Left lung (tissue), 10 donors: ENCODE measurements around the gene GPD1. TPM values are rescaled to one million over a fixed set of nuclear protein-coding genes. Genes with fewer than 3 reads are reported as not detected.

Experiments used
- ATAC-seq: fragments of 200-7000 bp; cut with Tn5 transposase; one replicate; pipeline ENCODE4 v1.9.1; 2020; ENCODE audit warnings: moderate library complexity
- DNase-seq, 4 donors: peaks; one replicate each; pipeline ENCODE4 v3.0.0-alpha.2; 2013 to 2020
- H3K27ac ChIP-seq, 2 donors: fragments of 200-600 bp; sonication (generic) in 1 of 2; one replicate each; pipeline versions ENCODE4 v1.5.0 to v1.8.0; 2020 to 2021
- H3K27me3 ChIP-seq, 2 donors: fragments of 200-600 bp; sonication (generic) in 1 of 2; one replicate each; pipeline versions ENCODE4 v1.5.0 to v1.8.0; 2020 to 2021
- H3K36me3 ChIP-seq, 2 donors: fragments of 200-600 bp; sonication (generic) in 1 of 2; one replicate each; pipeline versions ENCODE4 v1.5.0 to v1.8.0; 2020 to 2021
- H3K4me1 ChIP-seq, 2 donors: fragments of 200-600 bp; one replicate each; pipeline ENCODE4 v1.8.0; 2021
- H3K4me3 ChIP-seq, 2 donors: fragments of 200-600 bp; sonication (generic) in 1 of 2; one replicate each; pipeline versions ENCODE4 v1.5.0 to v1.8.0; 2020 to 2021; ENCODE audit warnings: mild to moderate bottlenecking in 1 of 2
- H3K9me3 ChIP-seq, 2 donors: fragments of 200-600 bp; sonication (generic) in 1 of 2; one replicate each; pipeline versions ENCODE4 v1.5.0 to v1.8.0; 2020 to 2021
- CTCF ChIP-seq, 2 donors: fragments of 200-600 bp; sonication (generic) in 1 of 2; IDR thresholded peaks; one replicate each; pipeline versions ENCODE4 v1.5.0 to v1.8.0; 2021; ENCODE audit warnings: antibody characterized with exemption in 2 of 2
- intact Hi-C, 2 donors: fragments of 100-400 bp; cut with DNase I; formaldehyde crosslinking; loops; one replicate each; pipeline versions ENCODE4 v1.11.2 to v1.14.2; 2022
- polyA plus RNA-seq, 6 donors: library from polyadenylated mRNA; unstranded; fragments of 120-200 nt; gene quantifications; one replicate each; pipeline ENCODE4 v1.2.1, GENCODE V29; 2013; ENCODE audit not compliant: insufficient read length in 6 of 6
- total RNA-seq, 2 donors: library from RNA; stranded (reverse); fragmentation: NEBNext Ultra II Directional; extraction: Animal tissue kit (Norgen Biotek cat#: 25700); gene quantifications; one replicate each; pipeline ENCODE4 v1.2.1, GENCODE V29; 2021
- donor health status: DM: no; HTN: yes; CAD: no.
- donor health status: DM: no; HTN: no; CAD: no.

The GPD1 gene
- total and polyA plus RNA-seq, 8 donors: 0.54 to 8.5 (median 0.74) TPM

DNA sequence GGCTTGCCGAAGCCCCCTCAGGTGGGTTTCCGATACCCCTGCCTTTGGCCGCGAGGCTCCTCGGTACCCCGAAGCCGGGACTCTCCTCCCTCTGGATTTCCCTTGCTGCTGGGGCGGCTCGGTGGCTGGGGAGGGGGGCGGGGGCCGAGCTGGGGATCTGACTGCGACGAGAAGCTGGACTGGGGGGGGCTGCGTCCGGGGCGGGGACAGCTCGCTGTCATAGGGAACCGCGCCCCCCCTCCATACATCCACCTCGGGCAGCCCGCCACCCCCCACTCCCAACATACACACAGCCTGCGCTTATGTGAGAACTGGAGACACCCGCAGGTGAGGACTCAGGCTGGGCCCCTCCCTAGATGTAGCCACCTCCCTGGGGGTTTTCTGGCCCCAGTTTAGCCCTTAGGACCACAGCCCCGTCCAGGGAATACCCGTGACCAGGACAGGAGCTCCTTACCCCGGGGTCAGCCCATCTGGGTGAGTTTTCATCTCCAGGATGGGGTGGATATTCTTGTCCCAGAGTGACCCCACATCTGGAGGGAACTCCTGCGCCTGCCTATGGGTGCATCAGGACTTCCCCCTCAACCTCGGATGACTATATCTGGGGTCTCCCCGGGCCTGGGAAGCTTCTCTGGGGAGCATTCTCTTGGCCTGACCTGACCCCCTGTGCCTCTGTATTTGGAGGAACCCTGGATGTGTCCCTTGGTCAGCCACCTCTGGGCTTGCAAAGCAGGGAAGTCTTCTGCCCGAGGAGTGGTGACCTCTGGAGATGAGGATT, 45.7 kb upstream of the GPD1 start:
- intact Hi-C loops: no loop called here
- no peak for TF ChIP-seq CTCF (IDR thresholded peaks at IDR 0.05)
- peaks cover 12 to 27% of the 10 kb centered on the region in 2 donors for H3K4me1 ChIP-seq
- H3K27me3 ChIP-seq: peaks cover 6 to 46% of the 10 kb centered on the region in 2 donors
- no peaks in the 10 kb centered on the region for H3K36me3 ChIP-seq
- ATAC-seq (no peak), DNase-seq (no peak)
- no peaks in the 10 kb centered on the region for H3K9me3 ChIP-seq
- H3K27ac ChIP-seq: no peak overlapping the region
- H3K4me3 ChIP-seq: peak overlapping the region; percentile 17 to 49

GRCh38 chr12:50058743-50059312, 45.0 kb upstream of the GPD1 start:
- no peaks in the 10 kb centered on the region for H3K9me3 ChIP-seq
- DNase-seq (no peak), ATAC-seq (no peak)
- no peak overlapping the region for H3K4me3 ChIP-seq
- H3K27ac ChIP-seq: no peak overlapping the region
- peaks cover 6 to 53% of the 10 kb centered on the region in 2 donors for H3K27me3 ChIP-seq
- no peak for TF ChIP-seq CTCF (IDR thresholded peaks at IDR 0.05)
- no peaks in the 10 kb centered on the region for H3K36me3 ChIP-seq
- H3K4me1 ChIP-seq: peaks cover 12 to 27% of the 10 kb centered on the region in 2 donors
- intact Hi-C loops: no loop called here

DNA sequence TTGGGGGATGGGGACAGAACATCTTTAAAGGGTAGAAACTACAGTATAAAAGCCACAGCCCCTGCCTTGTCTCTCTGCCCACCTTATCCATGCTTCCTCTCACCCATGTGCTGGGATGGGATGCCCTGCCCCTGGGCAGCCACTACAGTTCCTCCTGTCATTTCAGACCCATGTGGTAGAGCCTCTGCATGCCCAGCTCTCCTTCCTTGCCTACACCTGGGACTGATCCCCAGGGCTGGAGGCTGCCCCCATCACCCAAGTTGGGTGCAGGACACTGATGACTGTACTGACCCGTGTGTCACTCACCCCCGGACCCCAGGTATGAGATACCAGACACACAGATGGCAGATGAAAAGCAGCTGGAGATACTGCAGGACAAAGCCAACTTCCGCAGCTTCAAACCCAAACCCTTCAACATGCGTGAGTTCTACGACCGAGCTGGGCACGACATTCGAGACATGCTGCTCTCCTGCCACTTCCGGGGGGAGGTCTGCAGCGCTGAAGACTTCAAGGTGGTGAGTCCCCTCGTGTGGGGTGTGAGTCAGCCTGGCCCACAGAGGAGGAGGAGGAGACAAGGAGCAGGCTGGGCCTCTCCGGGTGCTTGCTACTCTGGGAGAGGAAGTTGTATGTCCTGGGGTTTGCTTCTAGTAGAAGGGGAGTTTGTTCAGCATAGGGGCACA, 44.2 kb upstream of the GPD1 start:
- no peak for TF ChIP-seq CTCF (IDR thresholded peaks at IDR 0.05)
- Histone ChIP-seq H3K27me3 (peaks cover 6 to 53% of the 10 kb centered on the region in 2 donors), H3K27ac (no peak overlapping the region), H3K4me3 (no peak overlapping the region), H3K9me3 (no peaks in the 10 kb centered on the region), H3K36me3 (no peaks in the 10 kb centered on the region), H3K4me1 (peaks cover 12 to 27% of the 10 kb centered on the region in 2 donors)
- no peak for DNase-seq
- intact Hi-C loops: loop anchor here in 1 of 2 donors (5.0 kb wide), 1 partner anchor 87 kb away; the partner anchor contains the start of gene AQP6
- ATAC-seq: no peak

- H3K36me3 ChIP-seq: no peaks in the 10 kb centered on the region
- intact Hi-C loops: loop anchor here in 1 of 2 donors (5.0 kb wide), 1 partner anchor 88 kb away; the partner anchor contains the start of gene AQP6
- TF ChIP-seq CTCF (IDR thresholded peaks at IDR 0.05): no peak
Measured at GRCh38 chr12:50060120-50060468, 43.7 kb upstream of the GPD1 start.

GRCh38 chr12:50061171-50061570, 42.6 kb upstream of the GPD1 start:
- no peaks in the 10 kb centered on the region for H3K9me3 ChIP-seq
- H3K4me3 ChIP-seq: no peak overlapping the region
- no peak overlapping the region for H3K27ac ChIP-seq
- intact Hi-C loops: loop anchor here in 1 of 2 donors (5.0 kb wide), 1 partner anchor 89 kb away; the partner anchor contains the start of gene AQP6
- DNase-seq (no peak), ATAC-seq (peak; percentile 15)
- peaks cover 8 to 24% of the 10 kb centered on the region in 2 donors for H3K4me1 ChIP-seq
- peaks cover 6 to 43% of the 10 kb centered on the region in 2 donors for H3K27me3 ChIP-seq
- TF ChIP-seq CTCF (IDR thresholded peaks at IDR 0.05): no peak
- no peaks in the 10 kb centered on the region for H3K36me3 ChIP-seq

More at GRCh38 chr12:50060120-50060468, 43.7 kb upstream of the GPD1 start:
- no peaks in the 10 kb centered on the region for H3K9me3 ChIP-seq
- H3K4me3 ChIP-seq: no peak overlapping the region
- DNase-seq (no peak), ATAC-seq (no peak)
- H3K4me1 ChIP-seq: peaks cover 12 to 27% of the 10 kb centered on the region in 2 donors
- peaks cover 6 to 53% of the 10 kb centered on the region in 2 donors for H3K27me3 ChIP-seq
- no peak overlapping the region for H3K27ac ChIP-seq
